ENCODE measurements around the gene PAX7. TPM values are rescaled to one million over a fixed set of nuclear protein-coding genes. Genes with fewer than 3 reads are reported as not detected.

PAX7 gene
- total and polyA plus RNA-seq, 12 donors: not detected

GRCh38 chr1:18647681-18648214, 17.1 kb downstream of the PAX7 start:
- Histone ChIP-seq H3K9me3 (no peaks in the 10 kb centered on the region), H3K4me3 (no peak overlapping the region), H3K4me1 (peaks cover 0 to 24% (median 4%) of the 10 kb centered on the region in 9 donors), H3K27ac (no peak overlapping the region), H3K36me3 (no peaks in the 10 kb centered on the region), H3K27me3 (peaks cover 41 to 100% (median 100%) of the 10 kb centered on the region in 7 donors)
- ATAC-seq (no peak), DNase-seq (no peak)
- intact Hi-C loops (cut with DNase I): no loop called here
- TF ChIP-seq, protein P1, sequence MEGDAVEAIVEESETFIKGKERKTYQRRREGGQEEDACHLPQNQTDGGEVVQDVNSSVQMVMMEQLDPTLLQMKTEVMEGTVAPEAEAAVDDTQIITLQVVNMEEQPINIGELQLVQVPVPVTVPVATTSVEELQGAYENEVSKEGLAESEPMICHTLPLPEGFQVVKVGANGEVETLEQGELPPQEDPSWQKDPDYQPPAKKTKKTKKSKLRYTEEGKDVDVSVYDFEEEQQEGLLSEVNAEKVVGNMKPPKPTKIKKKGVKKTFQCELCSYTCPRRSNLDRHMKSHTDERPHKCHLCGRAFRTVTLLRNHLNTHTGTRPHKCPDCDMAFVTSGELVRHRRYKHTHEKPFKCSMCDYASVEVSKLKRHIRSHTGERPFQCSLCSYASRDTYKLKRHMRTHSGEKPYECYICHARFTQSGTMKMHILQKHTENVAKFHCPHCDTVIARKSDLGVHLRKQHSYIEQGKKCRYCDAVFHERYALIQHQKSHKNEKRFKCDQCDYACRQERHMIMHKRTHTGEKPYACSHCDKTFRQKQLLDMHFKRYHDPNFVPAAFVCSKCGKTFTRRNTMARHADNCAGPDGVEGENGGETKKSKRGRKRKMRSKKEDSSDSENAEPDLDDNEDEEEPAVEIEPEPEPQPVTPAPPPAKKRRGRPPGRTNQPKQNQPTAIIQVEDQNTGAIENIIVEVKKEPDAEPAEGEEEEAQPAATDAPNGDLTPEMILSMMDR (IDR thresholded peaks at IDR 0.05): no peak
- 11 to 17% methylated on average over 3 of the region's 3 CpGs for WGBS, 2 donors

DNA sequence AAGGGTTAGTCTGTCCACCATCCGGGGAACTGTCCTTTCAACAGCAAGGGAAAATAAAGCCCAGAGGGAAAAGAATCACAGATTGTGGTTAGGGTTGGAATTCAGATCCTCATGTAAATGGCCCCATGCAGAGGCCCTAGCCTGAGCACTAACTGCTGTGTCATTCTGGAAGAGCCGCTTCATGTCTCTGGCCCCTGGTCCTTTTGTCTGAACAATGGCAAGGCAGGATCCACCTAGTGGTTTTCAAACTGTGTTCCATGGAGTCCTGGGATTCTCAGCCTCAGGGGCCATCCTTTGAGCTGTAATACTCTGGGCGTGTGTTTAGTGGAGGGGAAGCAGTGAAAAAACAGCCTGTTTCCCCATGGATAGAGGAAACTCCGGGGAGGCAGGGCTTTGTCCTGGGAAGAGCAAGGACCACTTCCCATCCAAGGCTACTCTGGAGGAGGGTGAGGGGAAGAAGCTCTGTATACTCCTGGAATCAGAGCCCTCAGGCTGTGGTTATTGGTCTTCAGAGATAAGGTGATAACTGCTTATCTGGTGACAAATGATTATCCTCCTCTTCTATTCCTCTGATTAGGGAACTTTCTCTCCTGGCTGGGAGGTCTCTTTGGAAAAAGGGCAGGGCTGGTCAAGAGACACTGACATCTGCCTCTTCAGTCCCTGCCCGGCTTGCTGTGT, 19.2 kb downstream of the PAX7 start:
- no peaks in the 10 kb centered on the region for H3K36me3 ChIP-seq
- peaks cover 34 to 100% (median 100%) of the 10 kb centered on the region in 7 donors for H3K27me3 ChIP-seq
- intact Hi-C loops (cut with DNase I): no loop called here
- H3K4me1 ChIP-seq: peaks cover 0 to 12% (median 3%) of the 10 kb centered on the region in 9 donors
- no peak overlapping the region for H3K4me3 ChIP-seq
- TF ChIP-seq, protein P1 (IDR thresholded peaks at IDR 0.05): no peak
- H3K27ac ChIP-seq: no peak overlapping the region
- DNase-seq: no peak
- no peaks in the 10 kb centered on the region for H3K9me3 ChIP-seq
- no peak for ATAC-seq
- WGBS, 2 donors: 24 to 31% methylated on average over 5 of the region's 5 CpGs

- 2% methylated on average over 7 to 8 of the region's 8 CpGs for WGBS, 2 donors
- Histone ChIP-seq H3K9me3 (no peaks in the 10 kb centered on the region), H3K36me3 (no peaks in the 10 kb centered on the region), H3K27me3 (peaks cover 24 to 100% (median 98%) of the 10 kb centered on the region in 7 donors), H3K27ac (no peak overlapping the region), H3K4me1 (peaks cover 0 to 8% (median 0%) of the 10 kb centered on the region in 9 donors), H3K4me3 (no peak overlapping the region)
- DNase-seq: no peak
- TF ChIP-seq, protein P1 (IDR thresholded peaks at IDR 0.05): no peak
- no peak for ATAC-seq
- intact Hi-C loops (cut with DNase I): no loop called here
Observed at GRCh38 chr1:18651713-18652112, 21.1 kb downstream of the PAX7 start.

DNA sequence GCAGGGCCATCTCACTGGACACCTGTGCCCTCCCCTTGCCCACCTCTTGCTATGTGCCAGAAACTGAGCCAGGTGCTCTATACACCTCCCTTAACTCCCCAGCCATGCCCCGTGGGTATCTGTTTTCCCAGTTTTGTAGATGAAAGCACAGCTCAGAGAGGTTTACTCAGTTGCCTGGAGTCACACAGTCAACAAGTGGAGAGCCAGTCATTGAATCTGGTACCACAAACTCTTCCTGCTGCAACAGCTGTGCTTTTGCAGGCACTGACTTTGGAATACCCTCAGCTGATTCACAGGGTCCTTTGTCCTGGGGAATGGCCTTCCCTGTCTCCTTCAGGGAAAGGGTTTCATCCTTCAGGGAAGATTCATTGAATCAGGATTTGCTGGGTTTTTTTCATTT, 22.1 kb downstream of the PAX7 start:
- Histone ChIP-seq H3K27ac (no peak overlapping the region), H3K27me3 (peaks cover 19 to 98% (median 97%) of the 10 kb centered on the region in 7 donors), H3K4me1 (no peaks in the 10 kb centered on the region), H3K4me3 (no peak overlapping the region), H3K9me3 (no peaks in the 10 kb centered on the region), H3K36me3 (no peaks in the 10 kb centered on the region)
- 9 to 18% methylated on average over 1 of the region's 1 CpG for WGBS, 2 donors
- DNase-seq: no peak
- ATAC-seq: no peak
- intact Hi-C loops (cut with DNase I): no loop called here
- TF ChIP-seq, protein P1 (IDR thresholded peaks at IDR 0.05): no peak
